HUES48 (cell line): ENCODE data around the gene GYPC.

Experiments used
- H3K27ac ChIP-seq: one replicate; pipeline ENCODE4 v1.7.0; 2013; ENCODE audit warnings: low read depth, low read length, inconsistent platforms
- H3K27me3 ChIP-seq: 2 replicates; pipeline ENCODE4 v1.6.1; 2013; ENCODE audit warnings: mild to moderate bottlenecking, low read length; ENCODE audit not compliant: control insufficient read depth, insufficient read depth
- H3K36me3 ChIP-seq: 2 replicates; pipeline ENCODE4 v1.6.1; 2013; ENCODE audit warnings: low read length; ENCODE audit not compliant: control insufficient read depth, insufficient read depth
- H3K4me1 ChIP-seq: 2 replicates; pipeline ENCODE4 v1.6.1; 2013; ENCODE audit warnings: mild to moderate bottlenecking, low read length; ENCODE audit not compliant: control insufficient read depth, insufficient read depth
- H3K4me3 ChIP-seq: 2 replicates; pipeline ENCODE4 v1.5.1; 2013; ENCODE audit warnings: mild to moderate bottlenecking, low read depth, low read length
- H3K9ac ChIP-seq: 2 replicates; pipeline ENCODE4 v1.6.1; 2013; ENCODE audit warnings: mild to moderate bottlenecking, low read depth, low read length, moderate library complexity
- H3K9me3 ChIP-seq: 2 replicates; pipeline ENCODE4 v1.6.1; 2013; ENCODE audit warnings: low read length; ENCODE audit not compliant: control insufficient read depth, insufficient read depth

The GYPC gene

GRCh38 chr2:126669772-126670171, 13.8 kb downstream of the GYPC start:
- Histone ChIP-seq H3K27me3 (no peaks in the 10 kb centered on the region), H3K27ac (no peak overlapping the region), H3K36me3 (no peaks in the 10 kb centered on the region), H3K4me3 (no peak overlapping the region), H3K9me3 (no peaks in the 10 kb centered on the region), H3K9ac (no peak overlapping the region), H3K4me1 (0 out of 2 replicates have a peak, but pooled peaks cover 4% of the 10 kb centered on the region)

- no peaks in the 10 kb centered on the region for H3K36me3 ChIP-seq
- H3K27ac ChIP-seq = no peak overlapping the region
- peaks cover 11% of the 10 kb centered on the region for H3K9me3 ChIP-seq
- no peak overlapping the region for H3K9ac ChIP-seq
- no peak overlapping the region for H3K4me3 ChIP-seq
- H3K4me1 ChIP-seq = no peaks in the 10 kb centered on the region
- no peaks in the 10 kb centered on the region for H3K27me3 ChIP-seq
Observed at GRCh38 chr2:126671488-126671887, 15.5 kb downstream of the GYPC start.

GRCh38 chr2:126672980-126673605, 17.1 kb downstream of the GYPC start:
- H3K36me3 ChIP-seq = no peaks in the 10 kb centered on the region
- no peaks in the 10 kb centered on the region for H3K4me1 ChIP-seq
- H3K27ac ChIP-seq = no peak overlapping the region
- no peaks in the 10 kb centered on the region for H3K27me3 ChIP-seq
- no peak overlapping the region for H3K9ac ChIP-seq
- peaks cover 11% of the 10 kb centered on the region for H3K9me3 ChIP-seq
- H3K4me3 ChIP-seq = no peak overlapping the region

- Histone ChIP-seq H3K9ac (no peak overlapping the region), H3K4me1 (no peaks in the 10 kb centered on the region), H3K4me3 (no peak overlapping the region), H3K36me3 (no peaks in the 10 kb centered on the region), H3K27me3 (no peaks in the 10 kb centered on the region), H3K9me3 (peaks cover 11% of the 10 kb centered on the region), H3K27ac (no peak overlapping the region)
Observed at GRCh38 chr2:126674075-126674744, 18.3 kb downstream of the GYPC start.

- Histone ChIP-seq H3K27me3 (no peaks in the 10 kb centered on the region), H3K27ac (no peak overlapping the region), H3K9ac (no peak overlapping the region), H3K4me1 (no peaks in the 10 kb centered on the region), H3K4me3 (no peak overlapping the region), H3K9me3 (peaks cover 11% of the 10 kb centered on the region), H3K36me3 (no peaks in the 10 kb centered on the region)
Observed at GRCh38 chr2:126675637-126676036, 19.7 kb downstream of the GYPC start.

- Histone ChIP-seq H3K27me3 (no peaks in the 10 kb centered on the region), H3K27ac (no peak overlapping the region), H3K9ac (no peak overlapping the region), H3K4me1 (no peaks in the 10 kb centered on the region), H3K36me3 (no peaks in the 10 kb centered on the region), H3K9me3 (peaks cover 11% of the 10 kb centered on the region), H3K4me3 (no peak overlapping the region)
Observed at GRCh38 chr2:126676221-126677175, 20.5 kb downstream of the GYPC start.

GRCh38 chr2:126677176-126677538, 21.2 kb downstream of the GYPC start:
- H3K9ac ChIP-seq = no peak overlapping the region
- no peak overlapping the region for H3K4me3 ChIP-seq
- no peaks in the 10 kb centered on the region for H3K36me3 ChIP-seq
- H3K9me3 ChIP-seq = peaks cover 11% of the 10 kb centered on the region
- H3K27me3 ChIP-seq = no peaks in the 10 kb centered on the region
- H3K27ac ChIP-seq = no peak overlapping the region
- H3K4me1 ChIP-seq = no peaks in the 10 kb centered on the region

GRCh38 chr2:126678269-126679065, 22.5 kb downstream of the GYPC start:
- no peak overlapping the region for H3K9ac ChIP-seq
- no peaks in the 10 kb centered on the region for H3K4me1 ChIP-seq
- H3K9me3 ChIP-seq = peaks cover 11% of the 10 kb centered on the region
- H3K27me3 ChIP-seq = no peaks in the 10 kb centered on the region
- H3K27ac ChIP-seq = no peak overlapping the region
- no peaks in the 10 kb centered on the region for H3K36me3 ChIP-seq
- H3K4me3 ChIP-seq = no peak overlapping the region

GRCh38 chr2:126679094-126679713, 23.2 kb downstream of the GYPC start:
- Histone ChIP-seq H3K27me3 (no peaks in the 10 kb centered on the region), H3K27ac (no peak overlapping the region), H3K36me3 (no peaks in the 10 kb centered on the region)

GRCh38 chr2:126681505-126681904, 25.5 kb downstream of the GYPC start:
- Histone ChIP-seq H3K4me1 (no peaks in the 10 kb centered on the region), H3K9me3 (no peaks in the 10 kb centered on the region), H3K36me3 (no peaks in the 10 kb centered on the region), H3K9ac (no peak overlapping the region), H3K4me3 (no peak overlapping the region), H3K27me3 (no peaks in the 10 kb centered on the region), H3K27ac (no peak overlapping the region)

More at GRCh38 chr2:126679094-126679713, 23.2 kb downstream of the GYPC start:
- Histone ChIP-seq H3K9ac (no peak overlapping the region), H3K4me3 (no peak overlapping the region), H3K4me1 (no peaks in the 10 kb centered on the region), H3K9me3 (peaks cover 11% of the 10 kb centered on the region)
